ENCODE data around the gene NTPCR. TPM values are rescaled to one million over a fixed set of nuclear protein-coding genes. Genes with fewer than 3 reads are reported as not detected.

Gene NTPCR
- total RNA-seq, 1 experiment from 2014 or later, result 34.2 TPM

DNA sequence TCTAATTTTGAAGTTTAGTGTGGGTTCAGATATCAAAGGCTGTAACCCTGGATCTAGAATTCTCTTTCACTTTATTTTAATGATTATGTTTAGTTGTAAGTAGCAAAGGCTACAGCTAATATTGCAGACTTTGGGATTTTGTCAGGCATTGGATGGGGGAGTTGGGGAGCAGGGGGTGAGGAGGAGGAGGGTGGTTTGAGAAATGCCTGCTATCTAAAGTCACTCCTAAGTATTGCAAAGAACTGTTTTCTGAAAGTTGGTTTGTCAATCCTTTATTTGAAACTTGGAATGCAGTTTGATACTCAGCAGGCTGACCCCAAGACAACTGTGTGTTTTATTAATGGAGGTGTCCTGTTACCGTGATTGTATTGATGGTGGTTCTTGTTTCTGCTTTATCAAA is 1.2 kb downstream of the NTPCR start:
- Histone ChIP-seq H2AFZ (ENCODE audit: low read depth, low read length, poor library complexity, severe bottlenecking) (no peak overlapping the region), H3K79me2 (ENCODE audit: insufficient read depth, low read length) (peaks cover 17% of the 10 kb centered on the region), H3K4me3 (replicated peaks in 1 of 2; ENCODE audit: low read depth in 1 of 2, low read length in 2 of 2) (peak overlapping the region; percentile 51 to 72), H4K20me1 (ENCODE audit: insufficient read depth) (no peaks in the 10 kb centered on the region), H3K4me1 (ENCODE audit: control insufficient read depth in 1 of 2, insufficient read depth in 2 of 2, low read length in 2 of 2) (peaks cover 23 to 33% of the 10 kb centered on the region in 2 experiments), H3K9ac (ENCODE audit: low read length) (no peak overlapping the region), H3K27me3 (ENCODE audit: insufficient read depth, low read length) (no peaks in the 10 kb centered on the region), H3K9me3 (ENCODE audit: control insufficient read depth in 1 of 2, insufficient read depth in 1 of 2, low read depth in 1 of 2, low read length in 2 of 2) (no peaks in the 10 kb centered on the region), H3K4me2 (ENCODE audit: low read length) (peak overlapping the region; percentile 94), H3K27ac (ENCODE audit: low read depth, low read length) (no peak overlapping the region), H3K9me2 (ENCODE audit: insufficient read depth) (no peaks in the 10 kb centered on the region), H3K36me3 (ENCODE audit: control insufficient read depth in 1 of 2, insufficient read depth in 2 of 2, low read length in 2 of 2) (no peaks in the 10 kb centered on the region)
- TF ChIP-seq EZH2 (IDR thresholded peaks at IDR 0.05) (no peak), EZH2phosphoT487 (IDR thresholded peaks at IDR 0.05; ENCODE audit: borderline replicate concordance) (no peak), SIN3A (IDR thresholded peaks at IDR 0.05; ENCODE audit: low read depth) (no peak), RAD21 (IDR thresholded peaks at IDR 0.05; ENCODE audit: low read depth) (no peak), ZNF274 (IDR thresholded peaks at IDR 0.05; ENCODE audit: low read depth, low read length) (no peak), TCF7L2 (IDR thresholded peaks at IDR 0.05; ENCODE audit: borderline replicate concordance, extremely low read depth, insufficient read depth, insufficient read length) (no peak), EGR1 (IDR thresholded peaks at IDR 0.05; ENCODE audit: low read depth) (no peak), ELF1 (IDR thresholded peaks at IDR 0.05; ENCODE audit: borderline replicate concordance, low read depth) (no peak), SP1 (IDR thresholded peaks at IDR 0.05; ENCODE audit: low read depth) (no peak), POLR2AphosphoS5 (IDR thresholded peaks at IDR 0.05; ENCODE audit: low read depth, low read length) (no peak), CEBPB (IDR thresholded peaks at IDR 0.05; ENCODE audit: low read depth) (no peak), FOSL1 (IDR thresholded peaks at IDR 0.05; ENCODE audit: low read depth) (no peak), YY1 (IDR thresholded peaks at IDR 0.05; ENCODE audit: extremely low read depth, insufficient replicate concordance, low read depth, low read length) (no peak), POLR2A (IDR thresholded peaks at IDR 0.05; ENCODE audit: borderline replicate concordance, extremely low read depth, insufficient read depth, insufficient read length) (no peak)
- TF ChIP-seq, protein P1, sequence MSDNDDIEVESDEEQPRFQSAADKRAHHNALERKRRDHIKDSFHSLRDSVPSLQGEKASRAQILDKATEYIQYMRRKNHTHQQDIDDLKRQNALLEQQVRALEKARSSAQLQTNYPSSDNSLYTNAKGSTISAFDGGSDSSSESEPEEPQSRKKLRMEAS (IDR thresholded peaks at IDR 0.05), result no peak
- TF ChIP-seq, protein P2, sequence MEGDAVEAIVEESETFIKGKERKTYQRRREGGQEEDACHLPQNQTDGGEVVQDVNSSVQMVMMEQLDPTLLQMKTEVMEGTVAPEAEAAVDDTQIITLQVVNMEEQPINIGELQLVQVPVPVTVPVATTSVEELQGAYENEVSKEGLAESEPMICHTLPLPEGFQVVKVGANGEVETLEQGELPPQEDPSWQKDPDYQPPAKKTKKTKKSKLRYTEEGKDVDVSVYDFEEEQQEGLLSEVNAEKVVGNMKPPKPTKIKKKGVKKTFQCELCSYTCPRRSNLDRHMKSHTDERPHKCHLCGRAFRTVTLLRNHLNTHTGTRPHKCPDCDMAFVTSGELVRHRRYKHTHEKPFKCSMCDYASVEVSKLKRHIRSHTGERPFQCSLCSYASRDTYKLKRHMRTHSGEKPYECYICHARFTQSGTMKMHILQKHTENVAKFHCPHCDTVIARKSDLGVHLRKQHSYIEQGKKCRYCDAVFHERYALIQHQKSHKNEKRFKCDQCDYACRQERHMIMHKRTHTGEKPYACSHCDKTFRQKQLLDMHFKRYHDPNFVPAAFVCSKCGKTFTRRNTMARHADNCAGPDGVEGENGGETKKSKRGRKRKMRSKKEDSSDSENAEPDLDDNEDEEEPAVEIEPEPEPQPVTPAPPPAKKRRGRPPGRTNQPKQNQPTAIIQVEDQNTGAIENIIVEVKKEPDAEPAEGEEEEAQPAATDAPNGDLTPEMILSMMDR (IDR thresholded peaks at IDR 0.05 in 2 of 3, conservative IDR thresholded peaks at IDR 0.05 in 1 of 3; ENCODE audit: borderline replicate concordance in 1 of 3, insufficient read depth in 1 of 3, low read depth in 2 of 3, low read length in 2 of 3), result no peak
- TF ChIP-seq, protein P3, sequence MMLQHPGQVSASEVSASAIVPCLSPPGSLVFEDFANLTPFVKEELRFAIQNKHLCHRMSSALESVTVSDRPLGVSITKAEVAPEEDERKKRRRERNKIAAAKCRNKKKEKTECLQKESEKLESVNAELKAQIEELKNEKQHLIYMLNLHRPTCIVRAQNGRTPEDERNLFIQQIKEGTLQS (IDR thresholded peaks at IDR 0.05), result no peak
- TF ChIP-seq, protein P4, sequence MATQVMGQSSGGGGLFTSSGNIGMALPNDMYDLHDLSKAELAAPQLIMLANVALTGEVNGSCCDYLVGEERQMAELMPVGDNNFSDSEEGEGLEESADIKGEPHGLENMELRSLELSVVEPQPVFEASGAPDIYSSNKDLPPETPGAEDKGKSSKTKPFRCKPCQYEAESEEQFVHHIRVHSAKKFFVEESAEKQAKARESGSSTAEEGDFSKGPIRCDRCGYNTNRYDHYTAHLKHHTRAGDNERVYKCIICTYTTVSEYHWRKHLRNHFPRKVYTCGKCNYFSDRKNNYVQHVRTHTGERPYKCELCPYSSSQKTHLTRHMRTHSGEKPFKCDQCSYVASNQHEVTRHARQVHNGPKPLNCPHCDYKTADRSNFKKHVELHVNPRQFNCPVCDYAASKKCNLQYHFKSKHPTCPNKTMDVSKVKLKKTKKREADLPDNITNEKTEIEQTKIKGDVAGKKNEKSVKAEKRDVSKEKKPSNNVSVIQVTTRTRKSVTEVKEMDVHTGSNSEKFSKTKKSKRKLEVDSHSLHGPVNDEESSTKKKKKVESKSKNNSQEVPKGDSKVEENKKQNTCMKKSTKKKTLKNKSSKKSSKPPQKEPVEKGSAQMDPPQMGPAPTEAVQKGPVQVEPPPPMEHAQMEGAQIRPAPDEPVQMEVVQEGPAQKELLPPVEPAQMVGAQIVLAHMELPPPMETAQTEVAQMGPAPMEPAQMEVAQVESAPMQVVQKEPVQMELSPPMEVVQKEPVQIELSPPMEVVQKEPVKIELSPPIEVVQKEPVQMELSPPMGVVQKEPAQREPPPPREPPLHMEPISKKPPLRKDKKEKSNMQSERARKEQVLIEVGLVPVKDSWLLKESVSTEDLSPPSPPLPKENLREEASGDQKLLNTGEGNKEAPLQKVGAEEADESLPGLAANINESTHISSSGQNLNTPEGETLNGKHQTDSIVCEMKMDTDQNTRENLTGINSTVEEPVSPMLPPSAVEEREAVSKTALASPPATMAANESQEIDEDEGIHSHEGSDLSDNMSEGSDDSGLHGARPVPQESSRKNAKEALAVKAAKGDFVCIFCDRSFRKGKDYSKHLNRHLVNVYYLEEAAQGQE (IDR thresholded peaks at IDR 0.05; ENCODE audit: low read depth), result no peak
- ChIA-PET POLR2A (no interaction called here), RAD21 (ENCODE audit: low non-redundant PET in 1 of 2, low total read pairs in 2 of 2, uncharacterized antibody in 2 of 2, unreplicated experiment in 2 of 2) (no interaction called here), CTCF (no interaction called here)
- BruUV-seq (replicated peaks), result no TSS peak
- no peak for ATAC-seq
- intact Hi-C loops (cut with micrococcal nuclease), result loop anchor here (2.0 kb wide), 1 partner anchor 317 kb away; no protein-coding TSS in a partner anchor
- no peak for DNase-seq (ENCODE audit: low read depth, low spot score)

Data from HCT116 (cell line).